K562 (cell line): ENCODE data around the gene COL20A1.

Source experiments
- CHD7 ChIP-seq: fragments of 200-600 bp; sonication (generic); IDR thresholded peaks from one replicate; pipeline ENCODE4 v1.6.1; 2012; ENCODE audit warnings: mild to moderate bottlenecking, low read depth, low read length, inconsistent platforms
- CTCF ChIP-seq, 3 experiments: IDR thresholded peaks in 2 of 3; conservative IDR thresholded peaks in 1 of 3; 2 replicates each; pipeline ENCODE4 v1.5.1; 2011 to 2012; ENCODE audit warnings: low read length in 3 of 3, mild to moderate bottlenecking in 3 of 3, control low read depth in 2 of 3, improper control_type of control experiment in 1 of 3, inconsistent platforms in 1 of 3, low read depth in 1 of 3, mixed read lengths in 1 of 3, moderate library complexity in 1 of 3; ENCODE audit not compliant: insufficient read depth in 2 of 3
- EP300 ChIP-seq: IDR thresholded peaks from 2 replicates; pipeline ENCODE4 v1.6.1; 2012; ENCODE audit warnings: low read length, improper control_type of control experiment
- NCOA6 ChIP-seq: fragments of 450-650 bp; IDR thresholded peaks from 2 replicates; pipeline ENCODE4 v1.6.1; 2017; ENCODE audit warnings: mild to moderate bottlenecking
- SRSF9 ChIP-seq: fragments of 200-400 bp; formaldehyde crosslinking; IDR thresholded peaks from 2 replicates; pipeline ENCODE4 v1.6.1; 2017; ENCODE audit warnings: low read depth, low read length, borderline replicate concordance
- TARDBP ChIP-seq: fragments of 450-650 bp; IDR thresholded peaks from 2 replicates; pipeline ENCODE4 v1.6.1; 2016
- TGIF2 ChIP-seq: sonication (generic); formaldehyde crosslinking; IDR thresholded peaks from 2 replicates; pipeline ENCODE4 v1.8.1; 2022; ENCODE audit warnings: mild to moderate bottlenecking, missing genetic modification reagents, moderate library complexity
- ZNF444 ChIP-seq: fragments of 250-450 bp; sonication (Bioruptor Pico); IDR thresholded peaks from 2 replicates; pipeline ENCODE4 v1.4.0; 2020; ENCODE audit warnings: mild to moderate bottlenecking, moderate library complexity

- TF ChIP-seq NCOA6 (no peak), CTCF (IDR thresholded peaks at IDR 0.05 in 2 of 3, conservative IDR thresholded peaks at IDR 0.05 in 1 of 3; ENCODE audit: insufficient read depth in 2 of 3, low read depth in 1 of 3, low read length in 3 of 3) (no peak), TGIF2 (CRISPR knock-in tag) (no peak), ZNF444 (CRISPR knock-in tag) (no peak), SRSF9 (no peak), EP300 (no peak), TARDBP (no peak), CHD7 (no peak)
Measured at GRCh38 chr20:63261795-63262528, 31.0 kb upstream of the COL20A1 start.
